ENCODE results near the gene SLMAP. TPM values are rescaled to one million over a fixed set of nuclear protein-coding genes. Genes with fewer than 3 reads are reported as not detected.

SLMAP gene
- total RNA-seq, 5 donors from 2014 or later (not counting 1 experiment from before 2014, with no cell fraction given), result 57.4 to 78.8 (median 72.3) TPM

DNA sequence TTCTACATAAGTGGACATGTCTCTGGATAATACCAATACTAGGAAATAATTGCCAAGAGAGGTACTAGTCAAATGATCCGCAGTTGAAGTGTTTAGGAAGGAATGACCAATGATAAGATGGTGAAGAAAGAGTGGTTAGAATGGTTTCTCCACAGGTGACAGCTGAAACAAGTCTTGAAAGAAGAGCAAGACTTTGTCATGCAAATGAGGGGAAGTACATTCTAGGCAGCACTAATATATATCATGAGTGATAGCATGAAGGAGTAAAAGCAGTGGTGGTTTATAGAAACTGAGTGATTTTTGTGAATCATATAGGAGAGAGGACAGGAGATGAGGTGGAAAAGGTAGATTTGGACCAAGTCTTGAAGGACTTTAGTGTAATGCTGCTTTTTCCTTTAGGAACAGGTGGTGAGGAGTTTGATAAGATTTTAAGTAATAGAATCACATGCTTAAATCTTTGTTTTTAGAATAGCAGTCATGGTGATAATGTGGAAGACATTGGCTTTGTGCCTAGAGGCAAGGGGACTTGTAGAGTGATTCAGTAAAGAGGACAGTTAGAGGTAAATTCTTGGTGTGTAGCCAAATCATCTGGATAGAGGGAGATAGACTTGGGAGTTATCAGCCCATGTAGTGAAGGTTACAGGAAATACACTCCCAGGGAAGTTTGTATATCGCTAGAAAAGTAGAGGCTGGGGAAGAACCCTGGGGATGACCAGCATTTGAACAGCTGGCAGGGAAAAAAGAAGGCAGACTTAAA, 31.9 kb downstream of the SLMAP start:
- Mint-ChIP-seq H3K27me3 (no peaks in the 10 kb centered on the region), H3K36me3 (peaks cover 6% of the 10 kb centered on the region), H3K4me1 (peaks cover 31 to 39% (median 39%) of the 10 kb centered on the region in 3 donors), H3K9me3 (no peaks in the 10 kb centered on the region), H3K4me3 (no peak overlapping the region), H3K27ac (no peak overlapping the region)
- Histone ChIP-seq H3K4me1 (ENCODE audit: control insufficient read depth in 1 of 2, extremely low read depth in 1 of 2, insufficient read depth in 2 of 2, low read length in 2 of 2) (peaks cover 2 to 4% of the 10 kb centered on the region in 2 experiments), H3K4me3 (ENCODE audit: control insufficient read depth in 1 of 2, extremely low read depth in 1 of 2, low read length in 1 of 2) (no peak overlapping the region), H3K9me3 (no peaks in the 10 kb centered on the region), H3K27me3 (replicated peaks in 1 of 2; ENCODE audit: control insufficient read depth in 2 of 2, extremely low read depth in 1 of 2, insufficient read depth in 2 of 2, low read length in 1 of 2) (no peaks in the 10 kb centered on the region), H3K36me3 (ENCODE audit: control insufficient read depth in 2 of 2, extremely low read depth in 1 of 2, insufficient read depth in 1 of 2, low read length in 1 of 2) (no peaks in the 10 kb centered on the region), H3K27ac (ENCODE audit: low read length) (no peak overlapping the region)
- ATAC-seq (replicated peaks in 1 of 4) (no peak), DNase-seq (no peak)
- ChIA-PET POLR2A (interaction anchor here in 1 of 2 donors (0.6 kb wide), 1 partner anchor 34 kb away, joined by 3 read pairs; no protein-coding TSS in a partner anchor), CTCF (no interaction called here)
- 78% methylated on average over 2 of the region's 2 CpGs for WGBS (ENCODE audit: insufficient coverage)

DNA sequence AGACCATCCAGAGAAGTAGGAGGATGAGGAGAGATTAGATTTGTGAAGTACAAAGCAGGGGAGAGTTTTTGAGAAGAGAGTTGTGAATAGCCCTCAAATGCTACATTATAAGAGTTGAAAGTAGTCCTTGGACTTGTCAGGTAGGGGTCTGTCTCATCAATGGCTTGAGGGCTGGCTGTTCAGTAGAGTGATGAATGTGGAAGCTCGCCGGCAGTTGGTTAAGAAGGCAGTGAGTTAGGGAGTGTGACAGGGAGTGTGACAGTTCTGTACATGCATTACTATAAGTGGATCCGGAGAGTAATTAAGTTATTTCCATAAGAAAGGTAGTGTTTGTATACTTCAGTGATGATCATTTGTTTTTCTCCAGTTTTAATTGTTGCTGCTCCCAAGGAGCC, 32.5 kb downstream of the SLMAP start:
- Mint-ChIP-seq H3K36me3 (no peaks in the 10 kb centered on the region), H3K27ac (no peak overlapping the region), H3K9me3 (no peaks in the 10 kb centered on the region), H3K4me1 (peaks cover 25 to 40% (median 39%) of the 10 kb centered on the region in 3 donors), H3K4me3 (no peak overlapping the region), H3K27me3 (no peaks in the 10 kb centered on the region)
- H3K27ac ChIP-seq (ENCODE audit: low read length), result no peak overlapping the region
- no peak for DNase-seq
- CTCF ChIA-PET, result no interaction called here
- no peaks in the 10 kb centered on the region for H3K27me3 ChIP-seq (replicated peaks in 1 of 2; ENCODE audit: control insufficient read depth in 2 of 2, extremely low read depth in 1 of 2, insufficient read depth in 2 of 2, low read length in 1 of 2)
- H3K9me3 ChIP-seq, result no peaks in the 10 kb centered on the region
- peaks cover 2 to 4% of the 10 kb centered on the region in 2 experiments for H3K4me1 ChIP-seq (ENCODE audit: control insufficient read depth in 1 of 2, extremely low read depth in 1 of 2, insufficient read depth in 2 of 2, low read length in 2 of 2)
- WGBS (ENCODE audit: insufficient coverage), result 92% methylated on average over 2 of the region's 3 CpGs
- H3K4me3 ChIP-seq (ENCODE audit: control insufficient read depth in 1 of 2, extremely low read depth in 1 of 2, low read length in 1 of 2), result no peak overlapping the region
- POLR2A ChIA-PET, result no interaction called here
- no peak for ATAC-seq (replicated peaks in 1 of 4)
- no peaks in the 10 kb centered on the region for H3K36me3 ChIP-seq (ENCODE audit: control insufficient read depth in 2 of 2, extremely low read depth in 1 of 2, insufficient read depth in 1 of 2, low read length in 1 of 2)

- WGBS (ENCODE audit: insufficient coverage), result no CpG with 5 or more reads among the region's 2 CpGs
- POLR2A ChIA-PET, result no interaction called here
- Histone ChIP-seq H3K9me3 (no peaks in the 10 kb centered on the region), H3K4me1 (ENCODE audit: control insufficient read depth in 1 of 2, extremely low read depth in 1 of 2, insufficient read depth in 2 of 2, low read length in 2 of 2) (peaks cover 2 to 4% of the 10 kb centered on the region in 2 experiments), H3K4me3 (ENCODE audit: control insufficient read depth in 1 of 2, extremely low read depth in 1 of 2, low read length in 1 of 2) (no peak overlapping the region), H3K36me3 (ENCODE audit: control insufficient read depth in 2 of 2, extremely low read depth in 1 of 2, insufficient read depth in 1 of 2, low read length in 1 of 2) (no peaks in the 10 kb centered on the region), H3K27me3 (replicated peaks in 1 of 2; ENCODE audit: control insufficient read depth in 2 of 2, extremely low read depth in 1 of 2, insufficient read depth in 2 of 2, low read length in 1 of 2) (no peaks in the 10 kb centered on the region), H3K27ac (ENCODE audit: low read length) (no peak overlapping the region)
- peaks cover 30 to 37% (median 36%) of the 10 kb centered on the region in 3 donors for H3K4me1 Mint-ChIP-seq
- DNase-seq (no peak), ATAC-seq (replicated peaks in 1 of 4) (no peak)
- H3K27ac Mint-ChIP-seq, result no peak overlapping the region
- no peak overlapping the region for H3K4me3 Mint-ChIP-seq
- CTCF ChIA-PET, result no interaction called here
- H3K36me3 Mint-ChIP-seq, result peaks cover 5% of the 10 kb centered on the region
- H3K27me3 Mint-ChIP-seq, result no peaks in the 10 kb centered on the region
- H3K9me3 Mint-ChIP-seq, result no peaks in the 10 kb centered on the region
Measured at GRCh38 chr3:57791245-57791644, 35.1 kb downstream of the SLMAP start.

DNA sequence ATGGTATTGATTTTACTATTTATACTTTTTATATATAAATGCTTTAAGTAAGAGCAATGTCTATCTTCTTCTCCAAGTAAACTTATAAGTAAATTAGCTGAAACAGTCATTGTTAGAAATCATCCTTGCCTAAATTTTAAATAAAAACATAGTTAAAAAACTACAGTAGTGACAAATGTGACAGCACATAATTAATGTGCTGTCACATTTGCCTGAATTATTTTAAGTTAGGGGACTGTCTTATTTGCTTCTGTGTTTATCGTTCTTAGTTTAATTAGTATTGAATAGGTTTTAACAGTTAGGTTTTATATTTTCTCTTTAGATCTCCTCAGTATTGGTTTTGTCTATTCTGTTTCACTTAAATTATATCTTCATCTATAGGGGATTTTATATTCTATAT, 36.1 kb downstream of the SLMAP start:
- ATAC-seq (replicated peaks in 1 of 4) (no peak), DNase-seq (no peak)
- Histone ChIP-seq H3K27me3 (replicated peaks in 1 of 2; ENCODE audit: control insufficient read depth in 2 of 2, extremely low read depth in 1 of 2, insufficient read depth in 2 of 2, low read length in 1 of 2) (no peaks in the 10 kb centered on the region), H3K27ac (ENCODE audit: low read length) (no peak overlapping the region), H3K9me3 (no peaks in the 10 kb centered on the region), H3K4me3 (ENCODE audit: control insufficient read depth in 1 of 2, extremely low read depth in 1 of 2, low read length in 1 of 2) (no peak overlapping the region), H3K4me1 (ENCODE audit: control insufficient read depth in 1 of 2, extremely low read depth in 1 of 2, insufficient read depth in 2 of 2, low read length in 2 of 2) (peaks cover 2 to 4% of the 10 kb centered on the region in 2 experiments), H3K36me3 (ENCODE audit: control insufficient read depth in 2 of 2, extremely low read depth in 1 of 2, insufficient read depth in 1 of 2, low read length in 1 of 2) (no peaks in the 10 kb centered on the region)
- H3K27ac Mint-ChIP-seq, result no peak overlapping the region
- H3K9me3 Mint-ChIP-seq, result no peaks in the 10 kb centered on the region
- no CpG with 5 or more reads among the region's 1 CpG for WGBS (ENCODE audit: insufficient coverage)
- peaks cover 5% of the 10 kb centered on the region for H3K36me3 Mint-ChIP-seq
- peaks cover 36 to 43% (median 42%) of the 10 kb centered on the region in 3 donors for H3K4me1 Mint-ChIP-seq
- ChIA-PET CTCF (no interaction called here), POLR2A (no interaction called here)
- no peaks in the 10 kb centered on the region for H3K27me3 Mint-ChIP-seq
- no peak overlapping the region for H3K4me3 Mint-ChIP-seq

GRCh38 chr3:57793737-57794187, 37.7 kb downstream of the SLMAP start:
- peaks cover 48 to 54% (median 54%) of the 10 kb centered on the region in 3 donors for H3K4me1 Mint-ChIP-seq
- no peak overlapping the region for H3K4me3 ChIP-seq (ENCODE audit: control insufficient read depth in 1 of 2, extremely low read depth in 1 of 2, low read length in 1 of 2)
- H3K27me3 Mint-ChIP-seq, result no peaks in the 10 kb centered on the region
- peaks cover 0 to 2% of the 10 kb centered on the region in 2 experiments for H3K4me1 ChIP-seq (ENCODE audit: control insufficient read depth in 1 of 2, extremely low read depth in 1 of 2, insufficient read depth in 2 of 2, low read length in 2 of 2)
- no peaks in the 10 kb centered on the region for H3K9me3 Mint-ChIP-seq
- peaks cover 5% of the 10 kb centered on the region for H3K36me3 Mint-ChIP-seq
- no peaks in the 10 kb centered on the region for H3K27me3 ChIP-seq (replicated peaks in 1 of 2; ENCODE audit: control insufficient read depth in 2 of 2, extremely low read depth in 1 of 2, insufficient read depth in 2 of 2, low read length in 1 of 2)
- H3K27ac ChIP-seq (ENCODE audit: low read length), result no peak overlapping the region
- H3K36me3 ChIP-seq (ENCODE audit: control insufficient read depth in 2 of 2, extremely low read depth in 1 of 2, insufficient read depth in 1 of 2, low read length in 1 of 2), result no peaks in the 10 kb centered on the region
- ChIA-PET CTCF (no interaction called here), POLR2A (no interaction called here)
- H3K27ac Mint-ChIP-seq, result peak overlapping the region; percentile 20 to 70
- 100% methylated on average over 1 of the region's 4 CpGs for WGBS (ENCODE audit: insufficient coverage)
- no peak overlapping the region for H3K4me3 Mint-ChIP-seq
- ATAC-seq (replicated peaks in 1 of 4) (no peak), DNase-seq (no peak)
- no peaks in the 10 kb centered on the region for H3K9me3 ChIP-seq

DNA sequence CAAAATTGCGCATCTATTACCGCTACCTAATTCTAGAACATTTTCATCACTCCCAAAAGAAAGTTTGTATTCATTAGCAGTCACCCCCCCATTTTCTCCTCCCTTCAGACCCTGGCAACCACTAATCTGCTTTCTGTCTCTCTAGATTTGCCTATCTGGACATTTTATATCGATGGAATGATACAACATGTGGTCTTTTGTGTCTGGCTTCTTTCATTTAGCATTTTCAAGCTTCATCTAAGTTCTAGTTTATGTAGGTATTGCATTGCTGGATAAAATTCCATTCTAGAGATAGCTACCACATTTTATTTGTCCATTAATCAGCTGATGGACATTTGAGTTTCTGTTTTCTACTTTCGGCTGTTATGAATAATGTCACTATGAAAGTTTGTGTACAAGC, 38.4 kb downstream of the SLMAP start:
- ChIA-PET CTCF (no interaction called here), POLR2A (no interaction called here)
- no peak for ATAC-seq (replicated peaks in 1 of 4)
- H3K4me1 ChIP-seq (ENCODE audit: control insufficient read depth in 1 of 2, extremely low read depth in 1 of 2, insufficient read depth in 2 of 2, low read length in 2 of 2), result peaks cover 0 to 2% of the 10 kb centered on the region in 2 experiments
- no peak overlapping the region for H3K27ac ChIP-seq (ENCODE audit: low read length)
- H3K4me3 Mint-ChIP-seq, result no peak overlapping the region
- H3K27me3 ChIP-seq (replicated peaks in 1 of 2; ENCODE audit: control insufficient read depth in 2 of 2, extremely low read depth in 1 of 2, insufficient read depth in 2 of 2, low read length in 1 of 2), result no peaks in the 10 kb centered on the region
- no peak for DNase-seq
- H3K27me3 Mint-ChIP-seq, result no peaks in the 10 kb centered on the region
- H3K27ac Mint-ChIP-seq, result no peak overlapping the region
- H3K9me3 Mint-ChIP-seq, result no peaks in the 10 kb centered on the region
- no peaks in the 10 kb centered on the region for H3K9me3 ChIP-seq
- no peaks in the 10 kb centered on the region for H3K36me3 ChIP-seq (ENCODE audit: control insufficient read depth in 2 of 2, extremely low read depth in 1 of 2, insufficient read depth in 1 of 2, low read length in 1 of 2)
- no peak overlapping the region for H3K4me3 ChIP-seq (ENCODE audit: control insufficient read depth in 1 of 2, extremely low read depth in 1 of 2, low read length in 1 of 2)
- H3K36me3 Mint-ChIP-seq, result peaks cover 5% of the 10 kb centered on the region
- WGBS (ENCODE audit: insufficient coverage), result 83% methylated on average over 1 of the region's 4 CpGs
- peaks cover 48 to 57% (median 57%) of the 10 kb centered on the region in 3 donors for H3K4me1 Mint-ChIP-seq

Data from T-cell (primary cell).